Measurements from ENCODE around the gene SLC35E1.
A peak's percentile ranks its signal among the peaks of the same experiment; 100 is the strongest.
"Not testable (repeated sequence)": the region's sequence is repeated elsewhere in the genome, so short reads cannot be mapped to it uniquely, and the experiment has no call there.

Gene SLC35E1

DNA sequence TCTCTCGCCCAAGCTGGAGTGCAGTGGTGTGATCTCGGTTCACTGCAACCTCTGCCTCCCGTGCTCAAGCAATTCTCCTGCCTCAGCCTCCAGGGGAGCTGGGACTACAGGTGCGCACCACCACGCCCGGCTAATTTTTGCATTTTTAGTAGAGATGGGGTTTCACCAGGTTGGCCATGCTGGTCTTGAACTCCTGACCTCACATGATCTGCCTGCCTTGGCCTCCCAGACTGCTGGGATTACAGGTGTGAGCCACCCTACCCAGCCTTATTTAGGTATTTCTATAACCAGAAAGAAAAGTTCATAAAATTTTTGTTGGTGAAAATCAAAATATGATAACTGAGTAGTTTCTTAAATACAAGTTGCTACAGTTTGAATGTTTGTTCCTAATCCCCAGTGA lies 28.5 kb downstream of the SLC35E1 start:
- not testable (repeated sequence) for DNase-seq

DNA sequence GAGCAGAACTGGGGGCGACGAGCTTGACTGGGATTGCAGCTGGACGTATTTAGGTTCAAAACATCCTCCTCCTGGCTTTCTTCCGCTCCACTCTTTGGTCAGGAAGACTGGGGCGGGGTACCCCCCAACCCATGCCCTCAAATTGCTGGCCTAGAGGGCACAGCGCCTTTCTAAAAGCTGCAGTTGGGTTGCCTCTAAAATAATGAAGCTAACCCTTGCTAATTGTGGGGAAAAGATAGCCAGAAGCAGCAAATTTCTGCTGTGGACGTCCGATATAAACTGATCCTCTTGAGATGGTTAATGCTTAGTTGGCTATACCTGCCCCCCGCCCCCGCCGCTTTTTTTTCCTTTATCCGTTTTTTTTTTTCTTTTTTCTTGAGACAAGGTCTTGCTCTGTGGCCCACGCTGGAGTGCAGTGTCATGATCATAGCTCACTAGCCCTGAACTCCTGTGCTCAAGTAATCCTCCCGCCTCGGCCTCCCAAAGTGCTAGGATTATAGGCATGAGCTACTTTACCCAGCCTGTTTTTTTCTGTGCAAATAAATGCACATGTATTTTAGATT lies 29.2 kb downstream of the SLC35E1 start:
- DNase-seq, result no peak

DNA sequence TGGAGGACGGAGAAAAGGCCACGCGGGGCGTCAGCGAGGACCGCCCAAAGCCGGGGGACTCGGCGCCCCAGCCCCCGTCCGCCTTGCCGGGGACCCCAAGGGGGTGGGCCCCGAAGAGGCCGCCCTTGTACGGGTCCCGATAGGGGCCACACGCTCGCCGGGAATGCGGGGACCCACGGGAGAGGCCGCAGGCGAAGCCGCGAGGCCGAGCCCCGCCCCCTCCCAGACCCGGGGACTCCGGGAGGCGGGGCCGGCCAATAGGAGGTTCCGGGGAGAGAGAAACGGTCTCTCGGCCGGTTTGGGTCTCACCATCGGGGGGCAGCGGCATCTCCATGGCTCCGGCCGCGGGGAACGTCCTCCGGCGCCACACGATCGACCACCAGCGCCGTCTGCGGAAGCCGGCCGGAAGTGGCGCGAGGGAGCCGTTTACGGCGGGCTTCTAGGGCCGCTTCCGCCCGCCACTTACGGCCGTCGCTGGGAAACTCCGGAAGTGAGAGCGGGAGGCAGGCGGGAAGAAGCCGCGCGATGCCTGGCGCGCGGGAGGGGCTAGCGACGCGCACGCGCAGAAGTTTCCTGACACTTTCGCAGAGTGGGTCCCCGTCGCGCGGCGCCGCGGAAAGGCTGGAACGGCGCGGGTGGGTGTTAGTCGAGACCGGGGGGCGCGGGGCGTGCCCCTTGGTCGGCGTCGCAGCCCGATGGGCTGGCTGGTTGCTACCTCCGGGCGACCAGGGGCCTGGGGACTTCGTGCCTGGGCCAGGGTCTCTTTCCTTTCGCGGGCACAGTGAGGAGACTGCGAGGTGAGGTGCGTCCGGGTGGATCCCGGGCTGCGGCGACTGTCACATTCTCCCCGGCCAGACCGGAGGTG lies 29.9 kb downstream of the SLC35E1 start, which contains the start of gene CHERP:
CHERP (minus strand) TSS at position 393 of the 865 bp plus-strand sequence; CDS start at position 334, 59 bp downstream.
- DNase-seq, result peak; percentile 94

GRCh38 chr19:16541526-16542044 lies 30.6 kb downstream of the SLC35E1 start:
- no peak for DNase-seq

DNA sequence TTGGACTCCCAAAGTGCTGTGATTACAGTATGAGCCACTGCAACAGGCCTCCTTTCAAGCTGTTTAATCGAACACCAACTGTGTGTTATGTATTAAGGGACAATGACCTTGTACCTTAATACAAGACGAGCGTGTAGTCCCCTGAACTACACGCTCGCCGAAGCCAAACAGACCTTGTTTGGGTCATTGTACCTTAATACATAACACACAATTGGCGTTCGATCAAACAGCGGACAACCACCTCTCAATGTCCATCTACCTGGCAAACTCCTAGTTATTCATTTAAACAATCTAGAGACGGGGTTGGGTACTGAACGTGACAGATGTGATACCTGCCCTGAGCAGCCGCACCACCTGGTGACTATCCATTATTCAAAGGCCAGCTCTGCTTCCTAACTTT lies 31.3 kb downstream of the SLC35E1 start:
- no peak for DNase-seq

DNA sequence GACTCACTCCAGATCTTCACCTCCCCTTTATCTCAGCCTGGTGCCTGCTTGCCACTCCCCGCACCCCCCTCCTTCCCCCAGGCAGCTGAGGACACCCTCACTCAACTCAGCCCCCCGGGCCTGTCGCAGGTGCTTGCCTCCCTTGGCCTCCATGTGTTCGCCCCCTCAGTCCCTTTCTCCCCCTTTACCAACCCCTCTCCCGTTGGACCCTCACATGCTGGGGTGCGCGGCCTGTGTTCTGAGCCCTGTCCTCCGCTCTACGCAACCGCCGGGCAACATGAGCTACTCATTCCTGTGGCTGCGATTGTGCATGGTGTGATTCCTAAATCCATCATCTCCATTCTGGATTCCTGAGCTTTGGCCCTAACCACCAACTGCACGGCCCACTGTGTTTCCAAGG lies 35.1 kb downstream of the SLC35E1 start:
- DNase-seq, result no peak

DNA sequence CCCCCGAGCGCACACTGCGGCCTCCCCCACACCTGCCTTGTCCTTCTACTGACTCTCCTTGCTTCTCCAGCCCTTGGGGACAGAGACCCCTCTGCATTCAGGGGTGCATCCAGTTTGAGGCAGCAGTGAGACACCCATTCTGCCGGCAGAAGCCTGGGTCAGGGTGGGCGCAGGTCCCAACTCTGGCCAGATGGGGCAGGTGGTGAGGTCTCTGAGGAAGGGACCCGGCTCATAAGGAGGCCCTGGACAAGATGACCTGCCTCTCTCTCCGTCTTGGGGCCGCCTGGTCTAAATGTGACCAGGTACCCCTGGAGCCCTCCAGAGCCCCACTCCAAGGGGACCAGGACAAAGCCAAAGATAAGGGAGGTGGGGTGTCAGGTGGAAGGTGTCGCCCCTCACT lies 36.1 kb downstream of the SLC35E1 start:
- DNase-seq, result no peak

GRCh38 chr19:16535381-16535780 lies 36.8 kb downstream of the SLC35E1 start:
- DNase-seq, result no peak

- DNase-seq, result no peak
These were observed 39.6 kb downstream of the SLC35E1 start for GRCh38 chr19:16532440-16533234.

DNA sequence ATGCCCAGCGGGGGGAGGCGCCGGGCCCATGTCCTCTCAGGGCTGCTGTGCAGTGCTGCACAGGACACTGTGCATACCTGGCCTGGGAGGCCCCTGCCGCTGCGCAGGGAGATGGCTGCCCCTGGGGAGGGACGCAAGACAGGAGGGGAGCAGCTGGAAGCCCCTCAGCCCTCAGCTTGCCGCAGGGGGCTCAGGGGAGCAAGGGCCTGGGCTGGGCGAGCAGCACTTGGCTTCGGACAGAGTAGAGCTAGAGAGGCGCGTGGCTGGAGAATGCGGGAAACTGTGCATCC lies 40.9 kb downstream of the SLC35E1 start:
- DNase-seq, result no peak

- no peak for DNase-seq
These were observed 41.5 kb downstream of the SLC35E1 start for GRCh38 chr19:16530540-16531379.

GRCh38 chr19:16529466-16530144 lies 42.6 kb downstream of the SLC35E1 start:
- DNase-seq, result no peak

- no peak for DNase-seq
These were observed 44.2 kb downstream of the SLC35E1 start for GRCh38 chr19:16527971-16528521.

DNA sequence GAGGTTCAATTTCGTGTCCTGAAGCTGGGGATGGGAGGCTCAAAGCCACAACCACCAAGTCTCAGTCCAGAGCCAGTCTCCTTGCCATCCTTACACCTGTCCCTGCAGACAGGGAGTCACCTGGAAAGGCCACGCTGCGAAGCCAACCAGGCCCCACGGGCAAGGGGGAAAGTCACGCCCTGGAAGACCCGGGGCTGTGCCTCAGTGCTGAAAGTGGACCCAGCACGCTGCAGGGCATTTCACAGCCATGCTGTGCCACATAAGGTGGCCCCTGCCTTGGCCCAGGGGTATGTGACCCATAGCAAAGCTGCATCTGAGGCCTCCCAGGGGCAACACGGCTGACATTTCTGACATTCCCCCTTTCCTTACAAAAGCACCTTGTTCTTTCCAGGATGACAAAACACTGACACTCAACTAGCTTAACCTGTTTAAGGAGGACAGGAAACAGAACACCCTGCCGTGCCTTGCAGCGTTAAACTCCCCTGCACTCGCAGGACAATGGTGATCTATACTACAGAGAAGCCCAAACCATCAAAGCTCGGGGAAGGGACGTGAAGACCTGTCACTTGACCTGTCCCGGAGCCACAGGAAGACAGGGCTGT lies 44.8 kb downstream of the SLC35E1 start:
- no peak for DNase-seq

- no peak for DNase-seq
These were observed 46.3 kb downstream of the SLC35E1 start for GRCh38 chr19:16525751-16526481.

DNA sequence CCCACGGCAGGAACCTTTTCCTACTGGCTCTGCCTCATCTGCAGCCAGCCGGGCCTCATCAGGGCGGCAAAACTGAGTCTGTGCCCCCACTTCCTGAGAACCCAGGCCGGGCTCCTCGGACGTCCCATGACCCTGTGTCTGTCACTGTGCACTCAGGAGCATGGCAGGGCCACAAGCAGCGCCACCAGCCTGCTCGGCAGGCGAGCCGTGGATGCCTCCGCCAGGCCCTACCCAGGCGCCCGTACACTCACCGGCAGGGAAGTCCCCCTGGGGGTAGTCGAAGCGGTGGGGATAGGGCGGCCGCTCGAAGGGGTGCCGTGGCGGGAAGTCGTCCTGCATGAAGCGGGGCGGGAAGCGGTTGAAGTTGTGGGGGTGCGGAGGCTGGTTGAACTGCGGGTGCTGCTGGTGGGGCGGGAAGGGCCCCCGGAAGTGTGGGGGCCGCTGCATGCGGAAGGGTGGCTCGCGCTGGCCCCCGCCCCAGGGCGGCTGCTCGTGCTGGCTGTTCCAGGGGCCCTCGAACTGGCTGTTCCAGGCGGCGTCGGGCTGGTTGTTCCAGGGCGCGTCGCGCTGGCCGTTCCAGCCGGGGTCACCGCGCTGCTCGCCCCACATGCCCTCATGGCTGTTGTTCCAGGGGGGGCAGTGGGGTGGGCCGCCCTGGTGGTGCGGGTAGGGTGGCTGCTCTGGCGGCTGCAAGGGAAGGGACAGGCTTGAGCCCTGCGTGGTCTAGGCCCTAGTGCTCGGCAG lies 47.1 kb downstream of the SLC35E1 start:
- DNase-seq, result no peak

GRCh38 chr19:16522559-16523377 lies 49.4 kb downstream of the SLC35E1 start:
- no peak for DNase-seq

DNA sequence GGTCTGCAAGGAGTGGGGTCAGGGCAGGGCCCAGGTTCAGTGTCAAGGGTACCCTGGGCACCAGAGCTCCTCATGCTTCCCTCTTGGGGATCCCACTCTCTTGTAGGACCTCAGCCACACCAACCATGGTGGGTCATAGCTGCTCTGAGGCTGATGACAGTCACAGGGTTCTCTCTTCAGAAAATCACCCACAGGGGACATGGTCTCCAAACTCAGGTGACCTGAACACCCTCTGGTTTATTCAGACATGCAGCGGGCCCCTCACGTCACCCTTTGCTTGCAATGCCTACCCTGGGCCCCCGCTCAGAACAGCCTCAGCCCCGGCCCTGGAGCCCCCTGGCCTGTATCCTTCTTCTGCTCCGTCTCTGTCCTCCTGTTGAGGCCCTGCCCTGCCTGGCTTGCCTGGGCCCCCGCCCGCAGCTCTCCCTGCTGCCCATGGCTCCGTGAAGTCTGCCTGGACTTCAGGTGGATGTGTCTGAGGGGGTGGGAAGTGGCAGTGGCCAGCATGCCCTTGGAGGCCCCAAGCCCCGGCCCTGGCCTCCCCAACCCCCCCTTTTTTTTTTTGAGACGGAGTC lies 50.4 kb downstream of the SLC35E1 start:
- no peak for DNase-seq

Data from fibroblast of skin of right biceps (primary cell).